Neural progenitor cell (in vitro differentiated cells): ENCODE data around the gene SSBP3. TPM values are rescaled to one million over a fixed set of nuclear protein-coding genes. Genes with fewer than 3 reads are reported as not detected.

Experiments used
- DNase-seq: peaks from one replicate; pipeline ENCODE4 v3.0.0-alpha.2; 2016; ENCODE audit warnings: low spot score
- H2AFZ ChIP-seq: fragments of 200-600 bp; sonication (generic); replicated peaks from 2 replicates; pipeline ENCODE4 v1.6.1; 2016; ENCODE audit warnings: antibody characterized with exemption
- H3F3A ChIP-seq: fragments of 200-600 bp; sonication (generic); 2 replicates; pipeline ENCODE4 v1.6.1; 2016; ENCODE audit warnings: antibody characterized with exemption, low read depth
- H3K27ac ChIP-seq: fragments of 200-600 bp; sonication (generic); 2 replicates; pipeline ENCODE4 v1.5.1; 2016; ENCODE audit warnings: mild to moderate bottlenecking
- H3K27me3 ChIP-seq: fragments of 200-600 bp; sonication (generic); 2 replicates; pipeline ENCODE4 v1.6.1; 2016; ENCODE audit warnings: mild to moderate bottlenecking, moderate library complexity
- H3K36me3 ChIP-seq: fragments of 200-600 bp; sonication (generic); 2 replicates; pipeline ENCODE4 v1.5.1; 2016
- H3K4me1 ChIP-seq: fragments of 200-600 bp; sonication (generic); 2 replicates; pipeline ENCODE4 v1.6.1; 2016; ENCODE audit warnings: mixed run types
- H3K4me2 ChIP-seq: fragments of 200-600 bp; sonication (generic); 2 replicates; pipeline ENCODE4 v1.6.1; 2016
- H3K4me3 ChIP-seq: fragments of 200-600 bp; sonication (generic); 2 replicates; pipeline ENCODE4 v1.5.1; 2016
- H3K79me2 ChIP-seq: fragments of 200-600 bp; sonication (generic); 2 replicates; pipeline ENCODE4 v1.6.1; 2016; ENCODE audit warnings: low read depth
- H3K9ac ChIP-seq: fragments of 200-600 bp; sonication (generic); 2 replicates; pipeline ENCODE4 v1.6.1; 2016
- H3K9me3 ChIP-seq: fragments of 200-600 bp; sonication (generic); 2 replicates; pipeline ENCODE4 v1.5.1; 2016; ENCODE audit warnings: low read depth
- H4K20me1 ChIP-seq: fragments of 200-600 bp; sonication (generic); 2 replicates; pipeline ENCODE4 v1.6.1; 2016; ENCODE audit warnings: low read depth
- H3K27ac Mint-ChIP-seq: 3 replicates; pipeline ENCODE4 v1.8.0; 2021; ENCODE audit warnings: mixed read lengths
- H3K27me3 Mint-ChIP-seq: 2 replicates; pipeline ENCODE4 v1.8.0; 2022; ENCODE audit warnings: low read depth, mild to moderate bottlenecking, inconsistent platforms, moderate library complexity, mixed read lengths; ENCODE audit not compliant: insufficient read depth
- H3K36me3 Mint-ChIP-seq: 3 replicates; pipeline ENCODE4 v1.8.0; 2021; ENCODE audit warnings: mixed read lengths
- H3K4me1 Mint-ChIP-seq: 3 replicates; pipeline ENCODE4 v1.8.0; 2021; ENCODE audit warnings: mixed read lengths
- H3K4me3 Mint-ChIP-seq: 3 replicates; pipeline ENCODE4 v1.8.0; 2021; ENCODE audit warnings: mild to moderate bottlenecking, moderate library complexity, mixed read lengths
- H3K9me3 Mint-ChIP-seq: 3 replicates; pipeline ENCODE4 v1.8.0; 2020; ENCODE audit warnings: mixed read lengths
- CTCF ChIP-seq: fragments of 200-600 bp; sonication (generic); IDR thresholded peaks from 2 replicates; pipeline ENCODE4 v1.5.1; 2017; ENCODE audit warnings: antibody characterized with exemption, mild to moderate bottlenecking
- EZH2 ChIP-seq: fragments of 200-600 bp; sonication (generic); IDR thresholded peaks from 2 replicates; pipeline ENCODE4 v1.6.1; 2017; ENCODE audit warnings: antibody characterized with exemption, mild to moderate bottlenecking, moderate library complexity
- EZH2phosphoT487 ChIP-seq: fragments of 200-600 bp; sonication (generic); IDR thresholded peaks from 2 replicates; pipeline ENCODE4 v1.6.1; 2017; ENCODE audit warnings: antibody characterized with exemption
- total RNA-seq: library from RNA; depleted of rRNA; stranded (reverse); fragments of >200 nt; gene quantifications from 2 replicates; pipeline ENCODE4 v1.2.3, GENCODE V29; 2015; ENCODE audit warnings: low replicate concordance

SSBP3 gene
- total RNA-seq, 1 donor from 2014 or later: 53.0 TPM

- H3K27ac Mint-ChIP-seq: no peak overlapping the region
- peaks cover 36% of the 10 kb centered on the region for H3F3A ChIP-seq
- no peak overlapping the region for H3K4me2 ChIP-seq
- H3K9ac ChIP-seq: no peak overlapping the region
- peaks cover 8% of the 10 kb centered on the region for H3K36me3 Mint-ChIP-seq
- H4K20me1 ChIP-seq: peaks cover 100% of the 10 kb centered on the region
- no peak for DNase-seq
- no peaks in the 10 kb centered on the region for H3K9me3 ChIP-seq
- H3K79me2 ChIP-seq: peaks cover 91% of the 10 kb centered on the region
- no peak for TF ChIP-seq EZH2
- no peak for TF ChIP-seq EZH2phosphoT487
- no peak for TF ChIP-seq CTCF
- no peak overlapping the region for H3K4me3 ChIP-seq
- H3K4me1 ChIP-seq: peaks cover 53% of the 10 kb centered on the region
- no peak overlapping the region for H3K27ac ChIP-seq
- peaks cover 4% of the 10 kb centered on the region for H3K9me3 Mint-ChIP-seq
- peaks cover 92% of the 10 kb centered on the region for H3K4me1 Mint-ChIP-seq
- H2AFZ ChIP-seq: no peak overlapping the region
- H3K27me3 ChIP-seq: peaks cover 29% of the 10 kb centered on the region
- H3K27me3 Mint-ChIP-seq: no peaks in the 10 kb centered on the region
- H3K4me3 Mint-ChIP-seq: no peak overlapping the region
- no peaks in the 10 kb centered on the region for H3K36me3 ChIP-seq
Measured at GRCh38 chr1:54302549-54302948, 103.6 kb downstream of the SSBP3 start.

GRCh38 chr1:54301497-54301896, 104.7 kb downstream of the SSBP3 start:
- peak overlapping the region; percentile 42 for H3K4me2 ChIP-seq
- peaks cover 95% of the 10 kb centered on the region for H3K4me1 Mint-ChIP-seq
- H3F3A ChIP-seq: peaks cover 43% of the 10 kb centered on the region
- H3K79me2 ChIP-seq: peaks cover 91% of the 10 kb centered on the region
- H3K4me1 ChIP-seq: peaks cover 64% of the 10 kb centered on the region
- no peak overlapping the region for H3K9ac ChIP-seq
- H3K27me3 ChIP-seq: peaks cover 39% of the 10 kb centered on the region
- H3K27ac ChIP-seq: no peak overlapping the region
- TF ChIP-seq CTCF (no peak), EZH2phosphoT487 (no peak), EZH2 (no peak)
- no peaks in the 10 kb centered on the region for H3K36me3 ChIP-seq
- no peak overlapping the region for H3K4me3 ChIP-seq
- no peak overlapping the region for H2AFZ ChIP-seq
- no peaks in the 10 kb centered on the region for H3K27me3 Mint-ChIP-seq
- H3K4me3 Mint-ChIP-seq: peak overlapping the region; percentile 65
- peak; percentile 52 for DNase-seq
- H3K9me3 ChIP-seq: no peaks in the 10 kb centered on the region
- peaks cover 100% of the 10 kb centered on the region for H4K20me1 ChIP-seq
- H3K9me3 Mint-ChIP-seq: no peaks in the 10 kb centered on the region
- peak overlapping the region; percentile 91 for H3K27ac Mint-ChIP-seq
- no peaks in the 10 kb centered on the region for H3K36me3 Mint-ChIP-seq

GRCh38 chr1:54300401-54300800, 105.8 kb downstream of the SSBP3 start:
- H4K20me1 ChIP-seq: peaks cover 100% of the 10 kb centered on the region
- peaks cover 91% of the 10 kb centered on the region for H3K79me2 ChIP-seq
- no peak overlapping the region for H3K27ac Mint-ChIP-seq

More at GRCh38 chr1:54300401-54300800, 105.8 kb downstream of the SSBP3 start:
- H3K27me3 Mint-ChIP-seq: no peaks in the 10 kb centered on the region
- peak overlapping the region; percentile 67 for H3K4me2 ChIP-seq
- H3K9ac ChIP-seq: no peak overlapping the region
- H3K27ac ChIP-seq: no peak overlapping the region
- H3K9me3 Mint-ChIP-seq: no peaks in the 10 kb centered on the region
- H2AFZ ChIP-seq: no peak overlapping the region
- H3K4me3 ChIP-seq: no peak overlapping the region
- no peak for DNase-seq
- H3K36me3 Mint-ChIP-seq: no peaks in the 10 kb centered on the region
- H3K27me3 ChIP-seq: peaks cover 50% of the 10 kb centered on the region
- peaks cover 99% of the 10 kb centered on the region for H3K4me1 Mint-ChIP-seq
- H3K4me3 Mint-ChIP-seq: peak overlapping the region; percentile 18
- no peak for TF ChIP-seq CTCF
- TF ChIP-seq EZH2phosphoT487: no peak
- TF ChIP-seq EZH2: no peak
- no peaks in the 10 kb centered on the region for H3K9me3 ChIP-seq
- H3K36me3 ChIP-seq: no peaks in the 10 kb centered on the region
- peaks cover 74% of the 10 kb centered on the region for H3K4me1 ChIP-seq
- H3F3A ChIP-seq: peaks cover 43% of the 10 kb centered on the region
